ENCODE measurements around the gene TFCP2L1. TPM values are rescaled to one million over a fixed set of nuclear protein-coding genes. Genes with fewer than 3 reads are reported as not detected.

Gene TFCP2L1
- total RNA-seq, 1 experiment from 2014 or later: 1.8 TPM

DNA sequence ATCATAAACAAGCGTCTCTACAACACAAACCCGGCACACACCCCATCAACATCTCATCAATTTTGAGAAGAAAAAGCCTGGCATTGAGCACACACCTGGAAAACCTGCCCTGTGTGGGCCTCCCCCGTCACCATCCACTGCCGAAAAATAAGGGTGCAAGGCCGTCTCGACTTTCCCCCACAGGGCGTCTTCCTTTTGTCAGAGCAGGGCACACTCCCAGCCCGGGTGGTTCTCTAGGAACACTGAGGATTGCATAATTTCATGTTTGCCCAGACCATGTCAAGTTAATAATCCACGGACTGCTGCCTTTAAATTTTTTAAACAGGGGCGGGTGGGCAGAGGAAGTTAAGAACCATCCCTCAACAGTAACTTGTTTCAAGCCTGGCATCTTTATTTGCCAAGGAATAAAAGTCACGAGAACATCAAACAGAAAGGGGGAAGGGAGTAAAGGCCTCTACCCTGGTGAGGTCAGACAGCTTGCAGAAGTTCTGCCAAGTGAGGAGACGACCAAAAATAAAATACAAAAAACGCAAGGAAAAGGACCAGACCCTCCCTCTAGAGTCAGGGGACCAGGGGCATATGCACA is 2.1 kb downstream of the TFCP2L1 start:
- H4K91ac ChIP-seq (ENCODE audit: insufficient read length, low read depth, low read length): no peak overlapping the region
- peaks cover 10% of the 10 kb centered on the region; the same call in 1 of the 2 replicates for H3K27me3 ChIP-seq (ENCODE audit: insufficient read depth, low read length)
- peaks cover 51% of the 10 kb centered on the region for H3K27me3 Mint-ChIP-seq (ENCODE audit: low read depth)

More for the DNA sequence above, 2.1 kb downstream of the TFCP2L1 start:
- Histone ChIP-seq H2BK15ac (ENCODE audit: low read depth, low read length) (no peak overlapping the region), H3K23me2 (ENCODE audit: insufficient read length, low read depth, low read length, poor library complexity, severe bottlenecking) (peaks cover 3% of the 10 kb centered on the region), H2AK5ac (ENCODE audit: insufficient read length, low read length) (no peak overlapping the region), H3K9me3 (ENCODE audit: control insufficient read depth, low read depth, low read length) (no peaks in the 10 kb centered on the region), H4K20me1 (ENCODE audit: control insufficient read depth, insufficient read depth, insufficient read length) (no peaks in the 10 kb centered on the region), H3K4ac (ENCODE audit: low read depth, low read length) (no peak overlapping the region), H3K79me2 (ENCODE audit: insufficient read depth, low read length) (no peaks in the 10 kb centered on the region), H3K9ac (ENCODE audit: extremely low read depth, insufficient read length, low read length) (no peak overlapping the region), H2BK12ac (ENCODE audit: insufficient read length, low read depth, low read length) (no peak overlapping the region), H3K14ac (ENCODE audit: insufficient read depth, low read length) (no peak overlapping the region), H2BK20ac (ENCODE audit: low read depth, low read length, poor library complexity, severe bottlenecking) (no peak overlapping the region), H3K4me1 (ENCODE audit: insufficient read depth, low read length) (no peaks in the 10 kb centered on the region), H3K27ac (ENCODE audit: insufficient read length, low read depth, low read length) (no peak overlapping the region), H4K5ac (ENCODE audit: insufficient read length, low read depth, low read length) (no peak overlapping the region), H3K79me1 (ENCODE audit: insufficient read depth, low read depth, low read length, poor library complexity, severe bottlenecking) (no peaks in the 10 kb centered on the region), H2AFZ (ENCODE audit: low read length) (no peak overlapping the region), H3K56ac (ENCODE audit: insufficient read length, low read depth, low read length) (no peak overlapping the region), H3K4me2 (ENCODE audit: insufficient read depth, insufficient read length, low read length) (no peak overlapping the region), H3K23ac (ENCODE audit: insufficient read length, low read depth, low read length) (no peak overlapping the region), H4K8ac (replicated peaks; ENCODE audit: insufficient read length, low read depth, low read length) (no peak overlapping the region), H3T11ph (ENCODE audit: low read length) (no peak overlapping the region), H2BK120ac (ENCODE audit: low read depth, low read length, poor library complexity, severe bottlenecking) (no peak overlapping the region), H3K18ac (ENCODE audit: insufficient read length, low read depth, low read length) (no peak overlapping the region), H2BK5ac (ENCODE audit: insufficient read length, low read length) (no peak overlapping the region)
- TF ChIP-seq, protein P1, sequence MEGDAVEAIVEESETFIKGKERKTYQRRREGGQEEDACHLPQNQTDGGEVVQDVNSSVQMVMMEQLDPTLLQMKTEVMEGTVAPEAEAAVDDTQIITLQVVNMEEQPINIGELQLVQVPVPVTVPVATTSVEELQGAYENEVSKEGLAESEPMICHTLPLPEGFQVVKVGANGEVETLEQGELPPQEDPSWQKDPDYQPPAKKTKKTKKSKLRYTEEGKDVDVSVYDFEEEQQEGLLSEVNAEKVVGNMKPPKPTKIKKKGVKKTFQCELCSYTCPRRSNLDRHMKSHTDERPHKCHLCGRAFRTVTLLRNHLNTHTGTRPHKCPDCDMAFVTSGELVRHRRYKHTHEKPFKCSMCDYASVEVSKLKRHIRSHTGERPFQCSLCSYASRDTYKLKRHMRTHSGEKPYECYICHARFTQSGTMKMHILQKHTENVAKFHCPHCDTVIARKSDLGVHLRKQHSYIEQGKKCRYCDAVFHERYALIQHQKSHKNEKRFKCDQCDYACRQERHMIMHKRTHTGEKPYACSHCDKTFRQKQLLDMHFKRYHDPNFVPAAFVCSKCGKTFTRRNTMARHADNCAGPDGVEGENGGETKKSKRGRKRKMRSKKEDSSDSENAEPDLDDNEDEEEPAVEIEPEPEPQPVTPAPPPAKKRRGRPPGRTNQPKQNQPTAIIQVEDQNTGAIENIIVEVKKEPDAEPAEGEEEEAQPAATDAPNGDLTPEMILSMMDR (conservative IDR thresholded peaks at IDR 0.05): no peak
- DNase-seq: no peak
- no peak overlapping the region; a peak in 1 of 5 replicates for H3K4me3 Mint-ChIP-seq
- WGBS (ENCODE audit: extremely low coverage, insufficient read length, low lambda C conversion rate): no CpG with 5 or more reads among the region's 13 CpGs
- H3K4me1 Mint-ChIP-seq: peaks cover 7 to 10% of the 10 kb centered on the region in 2 experiments
- H3K9me3 Mint-ChIP-seq: peaks cover 0 to 3% of the 10 kb centered on the region in 2 experiments; a peak in 1 of 5 replicates
- no peaks in the 10 kb centered on the region for H3K36me3 Mint-ChIP-seq (ENCODE audit: insufficient read depth in 1 of 3, low read depth in 3 of 3)
- no peak overlapping the region; a peak in 1 of 7 replicates for H3K27ac Mint-ChIP-seq

Data from H9 (cell line).